GM12801 (cell line): ENCODE measurements around the gene SYN1.

Experiments
- TF ChIP-seq, protein P1 (sequence below): IDR thresholded peaks from one replicate; pipeline ENCODE4 v1.5.1; 2011; ENCODE audit warnings: control low read depth; ENCODE audit not compliant: insufficient read length; ENCODE audit errors: extremely low read depth

SYN1 gene

GRCh38 chrX:47631676-47632075 lies 12.0 kb upstream of the SYN1 start:
- TF ChIP-seq, protein P1, sequence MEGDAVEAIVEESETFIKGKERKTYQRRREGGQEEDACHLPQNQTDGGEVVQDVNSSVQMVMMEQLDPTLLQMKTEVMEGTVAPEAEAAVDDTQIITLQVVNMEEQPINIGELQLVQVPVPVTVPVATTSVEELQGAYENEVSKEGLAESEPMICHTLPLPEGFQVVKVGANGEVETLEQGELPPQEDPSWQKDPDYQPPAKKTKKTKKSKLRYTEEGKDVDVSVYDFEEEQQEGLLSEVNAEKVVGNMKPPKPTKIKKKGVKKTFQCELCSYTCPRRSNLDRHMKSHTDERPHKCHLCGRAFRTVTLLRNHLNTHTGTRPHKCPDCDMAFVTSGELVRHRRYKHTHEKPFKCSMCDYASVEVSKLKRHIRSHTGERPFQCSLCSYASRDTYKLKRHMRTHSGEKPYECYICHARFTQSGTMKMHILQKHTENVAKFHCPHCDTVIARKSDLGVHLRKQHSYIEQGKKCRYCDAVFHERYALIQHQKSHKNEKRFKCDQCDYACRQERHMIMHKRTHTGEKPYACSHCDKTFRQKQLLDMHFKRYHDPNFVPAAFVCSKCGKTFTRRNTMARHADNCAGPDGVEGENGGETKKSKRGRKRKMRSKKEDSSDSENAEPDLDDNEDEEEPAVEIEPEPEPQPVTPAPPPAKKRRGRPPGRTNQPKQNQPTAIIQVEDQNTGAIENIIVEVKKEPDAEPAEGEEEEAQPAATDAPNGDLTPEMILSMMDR, result no peak

DNA sequence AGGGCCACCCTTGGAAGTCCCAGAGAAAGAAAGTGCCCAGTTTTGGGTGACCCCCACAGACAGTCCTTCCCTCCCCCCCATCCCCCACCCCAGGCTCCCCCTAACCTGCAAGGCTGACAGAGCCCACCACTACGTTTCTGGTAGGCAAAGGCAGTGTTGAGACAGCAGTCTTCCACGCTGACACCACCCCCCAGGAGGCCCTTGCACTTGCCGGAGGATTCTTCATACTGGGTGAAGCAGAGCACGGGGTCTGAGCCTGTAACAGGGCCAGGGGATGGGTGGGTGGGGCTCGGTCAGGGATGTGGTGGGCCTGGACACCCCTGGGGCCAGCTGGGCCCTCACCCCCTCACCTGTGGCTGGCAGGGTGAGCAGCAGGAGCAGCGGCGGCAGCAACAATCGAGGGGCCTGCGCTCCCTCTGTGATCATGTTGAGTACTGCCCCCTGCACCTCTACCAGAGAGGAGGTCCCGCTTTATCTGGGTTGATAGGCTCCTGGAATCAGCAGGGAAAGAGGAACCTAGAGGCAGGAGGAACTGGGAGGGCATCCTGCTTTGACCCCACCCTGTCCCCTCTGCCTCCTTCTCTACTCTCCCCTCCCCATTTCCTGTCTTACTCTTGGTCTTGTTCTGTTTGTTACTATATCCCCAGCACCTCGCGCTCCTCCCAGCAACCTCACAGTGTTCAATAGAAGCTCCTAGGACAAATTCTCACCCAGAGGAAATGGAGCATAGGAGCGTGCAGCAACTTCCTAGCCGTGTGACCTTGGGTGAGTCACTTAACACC lies 10.0 kb upstream of the SYN1 start, which contains the start of gene CFP:
CFP (minus strand) TSS at position 512 of the 782 bp plus-strand sequence; CDS start at position 426, 86 bp downstream.
- TF ChIP-seq, protein P1, result no peak

- TF ChIP-seq, protein P1, result no peak
These were observed 9.3 kb upstream of the SYN1 start for GRCh38 chrX:47628982-47629381.

GRCh38 chrX:47625365-47625764 lies 5.7 kb upstream of the SYN1 start:
- TF ChIP-seq, protein P1, result no peak

DNA sequence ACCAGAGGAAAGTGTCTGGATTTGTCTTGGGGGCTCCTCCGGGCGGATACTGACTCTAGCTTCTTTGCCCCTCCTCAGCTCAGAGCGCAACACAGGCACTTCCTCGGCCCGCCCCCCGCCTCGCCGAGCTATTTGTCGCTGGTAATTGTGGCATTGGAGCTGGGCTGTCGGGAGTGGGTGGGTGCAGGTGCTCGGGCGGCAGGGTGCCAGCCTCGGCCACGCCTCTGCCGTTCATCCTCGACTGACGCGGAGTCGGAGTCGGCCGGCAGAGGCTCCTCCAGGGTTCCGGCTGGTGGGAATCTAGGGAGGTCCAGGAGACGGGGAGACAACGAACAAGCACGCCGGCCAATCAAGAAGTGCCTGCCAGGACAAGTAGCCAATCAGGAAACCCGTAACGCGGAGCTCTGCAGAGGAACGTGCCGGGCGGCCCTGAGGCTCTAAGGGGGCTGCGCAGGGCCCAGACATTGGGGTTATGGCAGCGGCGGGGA lies 3.9 kb upstream of the SYN1 start:
- TF ChIP-seq, protein P1, result no peak

GRCh38 chrX:47621851-47622250 lies 2.2 kb upstream of the SYN1 start:
- TF ChIP-seq, protein P1, result no peak

- TF ChIP-seq, protein P1, result no peak
These were observed 637 bp upstream of the SYN1 start for GRCh38 chrX:47620303-47620685.
